K562 (cell line): ENCODE data around the gene CNOT10. TPM values are rescaled to one million over a fixed set of nuclear protein-coding genes. Genes with fewer than 3 reads are reported as not detected.

Experiments used
- ASH1L ChIP-seq: fragments of 450-650 bp; IDR thresholded peaks from 2 replicates; pipeline ENCODE4 v1.6.1; 2018; ENCODE audit warnings: borderline replicate concordance, mild to moderate bottlenecking, low read depth; ENCODE audit not compliant: partially characterized antibody
- BRD9 ChIP-seq: fragments of 450-650 bp; IDR thresholded peaks from 2 replicates; pipeline ENCODE4 v1.6.1; 2018; ENCODE audit warnings: low read depth; ENCODE audit not compliant: partially characterized antibody
- CAMTA2 ChIP-seq: fragments of 250-450 bp; sonication (Bioruptor Pico); conservative IDR thresholded peaks from 2 replicates; pipeline ENCODE4 v1.5.1; 2022
- CBFA2T3 ChIP-seq: fragments of 450-650 bp; IDR thresholded peaks from 2 replicates; pipeline ENCODE4 v1.6.1; 2017
- ELF2 ChIP-seq: fragments of 250-450 bp; sonication (Bioruptor Pico); IDR thresholded peaks from 2 replicates; pipeline ENCODE4 v1.5.0; 2021; ENCODE audit warnings: mild to moderate bottlenecking
- HDAC2 ChIP-seq: fragments of 450-650 bp; IDR thresholded peaks from 2 replicates; pipeline ENCODE4 v1.6.1; 2016; ENCODE audit warnings: mild to moderate bottlenecking
- POLR2AphosphoS5 ChIP-seq: IDR thresholded peaks from 2 replicates; pipeline ENCODE4 v1.6.1; 2011; ENCODE audit warnings: mild to moderate bottlenecking, low read depth, low read length, moderate library complexity; ENCODE audit not compliant: control insufficient read depth, insufficient read depth
- PRMT5 ChIP-seq: sonication (generic); formaldehyde crosslinking; IDR thresholded peaks from 2 replicates; pipeline ENCODE4 v1.5.0; 2020; ENCODE audit warnings: missing genetic modification reagents
- TCF3 ChIP-seq: sonication (generic); formaldehyde crosslinking; IDR thresholded peaks from 2 replicates; pipeline ENCODE4 v1.4.0; 2020; ENCODE audit warnings: mild to moderate bottlenecking, missing genetic modification reagents
- ZBTB1 ChIP-seq: sonication (generic); formaldehyde crosslinking; IDR thresholded peaks from 2 replicates; pipeline ENCODE4 v1.8.1; 2023; ENCODE audit warnings: missing genetic modification reagents, low read depth, mild to moderate bottlenecking, borderline replicate concordance
- ZNF699 ChIP-seq: fragments of 250-450 bp; sonication (Bioruptor Pico); IDR thresholded peaks from 2 replicates; pipeline ENCODE4 v1.8.0; 2021; ENCODE audit warnings: mild to moderate bottlenecking, moderate library complexity; ENCODE audit not compliant: insufficient replicate concordance
- polyA plus RNA-seq, 8 experiments: library from polyadenylated mRNA; depleted of rRNA in 4 of 8; stranded (reverse) in 5 of 8; unstranded in 3 of 8; fragments of >200 nt; fragmentation: Nextera tagmentation in 2 of 8; fragmentation: Illumina TruSeq in 1 of 8; extraction: Ambion mirVana in 2 of 8; extraction: Trizol in 1 of 8; gene quantifications; 2 replicates each; pipeline versions ENCODE4 v1.2.1 to v1.2.3, GENCODE V29; 2011 to 2014; ENCODE audit warnings: inconsistent platforms in 1 of 8, missing spikeins in 1 of 8
- total RNA-seq, 7 experiments: library from RNA; depleted of rRNA in 6 of 7; stranded (reverse); fragments of >200 nt in 6 of 7; fragmentation: Illumina TruSeq in 2 of 7; extraction: Trizol in 2 of 7; gene quantifications; 2 replicates each; pipeline versions ENCODE4 v1.2.1 to v1.2.3, GENCODE V29; 2011 to 2021; ENCODE audit warnings: low replicate concordance in 1 of 7
- TF ChIP-seq, protein P1 (sequence below): IDR thresholded peaks from 3 replicates; pipeline ENCODE4 v1.6.1; 2011; ENCODE audit warnings: borderline replicate concordance, mild to moderate bottlenecking, moderate library complexity; ENCODE audit not compliant: insufficient read length; ENCODE audit errors: extremely low read depth
- TF ChIP-seq, protein P2 (sequence below): fragments of 450-650 bp; formaldehyde crosslinking; IDR thresholded peaks from 2 replicates; pipeline ENCODE4 v1.4.0; 2020; ENCODE audit warnings: mild to moderate bottlenecking, moderate library complexity
- TF ChIP-seq, protein P3 (sequence below), 2 experiments: fragments of 250-450 bp in 1 of 2; fragments of 450-650 bp in 1 of 2; sonication (Bioruptor Pico) in 1 of 2; IDR thresholded peaks; 2 replicates each; pipeline versions ENCODE4 v1.6.1 to v1.8.0; 2016 to 2021; ENCODE audit warnings: mild to moderate bottlenecking in 2 of 2, moderate library complexity in 2 of 2, missing compliant biosample characterization in 1 of 2, missing genetic modification characterization in 1 of 2
- TF ChIP-seq, protein P4 (sequence below): fragments of 250-450 bp; sonication (Bioruptor Pico); IDR thresholded peaks from 2 replicates; pipeline ENCODE4 v1.4.0; 2020
- TF ChIP-seq, protein P5 (sequence below): fragments of 450-650 bp; formaldehyde crosslinking; conservative IDR thresholded peaks from 2 replicates; pipeline ENCODE4 v1.4.0; 2022; ENCODE audit warnings: mild to moderate bottlenecking, missing genetic modification characterization

Gene CNOT10
- total and polyA plus RNA-seq, 9 of the 15 experiments (the other 6 are each of a cell fraction or from before 2014, with no cell fraction given) = 35.7 to 114 (median 81.9) TPM

DNA sequence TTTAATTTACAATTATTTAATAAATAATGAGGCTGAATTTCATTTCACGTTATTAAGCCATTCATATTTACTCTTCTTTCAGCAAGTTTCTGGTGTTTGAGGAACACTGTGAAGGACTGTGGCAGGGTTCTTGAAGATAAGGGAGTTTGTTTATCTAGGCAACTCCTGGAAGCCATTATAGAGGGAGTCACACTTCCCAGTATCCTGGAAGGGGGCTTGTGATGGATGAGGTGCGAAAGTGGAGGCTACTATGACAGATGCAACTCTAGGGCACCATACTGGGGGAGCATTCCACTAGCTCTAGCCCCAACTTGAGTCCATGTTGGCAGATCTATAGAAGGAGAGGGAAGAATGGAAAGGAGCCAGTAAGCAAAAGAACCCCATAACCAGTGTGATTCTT is 14.4 kb downstream of the CNOT10 start (continued):
- TF ChIP-seq, protein P1, sequence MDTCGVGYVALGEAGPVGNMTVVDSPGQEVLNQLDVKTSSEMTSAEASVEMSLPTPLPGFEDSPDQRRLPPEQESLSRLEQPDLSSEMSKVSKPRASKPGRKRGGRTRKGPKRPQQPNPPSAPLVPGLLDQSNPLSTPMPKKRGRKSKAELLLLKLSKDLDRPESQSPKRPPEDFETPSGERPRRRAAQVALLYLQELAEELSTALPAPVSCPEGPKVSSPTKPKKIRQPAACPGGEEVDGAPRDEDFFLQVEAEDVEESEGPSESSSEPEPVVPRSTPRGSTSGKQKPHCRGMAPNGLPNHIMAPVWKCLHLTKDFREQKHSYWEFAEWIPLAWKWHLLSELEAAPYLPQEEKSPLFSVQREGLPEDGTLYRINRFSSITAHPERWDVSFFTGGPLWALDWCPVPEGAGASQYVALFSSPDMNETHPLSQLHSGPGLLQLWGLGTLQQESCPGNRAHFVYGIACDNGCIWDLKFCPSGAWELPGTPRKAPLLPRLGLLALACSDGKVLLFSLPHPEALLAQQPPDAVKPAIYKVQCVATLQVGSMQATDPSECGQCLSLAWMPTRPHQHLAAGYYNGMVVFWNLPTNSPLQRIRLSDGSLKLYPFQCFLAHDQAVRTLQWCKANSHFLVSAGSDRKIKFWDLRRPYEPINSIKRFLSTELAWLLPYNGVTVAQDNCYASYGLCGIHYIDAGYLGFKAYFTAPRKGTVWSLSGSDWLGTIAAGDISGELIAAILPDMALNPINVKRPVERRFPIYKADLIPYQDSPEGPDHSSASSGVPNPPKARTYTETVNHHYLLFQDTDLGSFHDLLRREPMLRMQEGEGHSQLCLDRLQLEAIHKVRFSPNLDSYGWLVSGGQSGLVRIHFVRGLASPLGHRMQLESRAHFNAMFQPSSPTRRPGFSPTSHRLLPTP = no peak
- TF ChIP-seq PRMT5 (CRISPR knock-in tag) = no peak
- peak; percentile 24; the same call in 1 of the 2 replicates for TF ChIP-seq HDAC2
- TF ChIP-seq CBFA2T3 = peak; percentile 79
- TF ChIP-seq, protein P2, sequence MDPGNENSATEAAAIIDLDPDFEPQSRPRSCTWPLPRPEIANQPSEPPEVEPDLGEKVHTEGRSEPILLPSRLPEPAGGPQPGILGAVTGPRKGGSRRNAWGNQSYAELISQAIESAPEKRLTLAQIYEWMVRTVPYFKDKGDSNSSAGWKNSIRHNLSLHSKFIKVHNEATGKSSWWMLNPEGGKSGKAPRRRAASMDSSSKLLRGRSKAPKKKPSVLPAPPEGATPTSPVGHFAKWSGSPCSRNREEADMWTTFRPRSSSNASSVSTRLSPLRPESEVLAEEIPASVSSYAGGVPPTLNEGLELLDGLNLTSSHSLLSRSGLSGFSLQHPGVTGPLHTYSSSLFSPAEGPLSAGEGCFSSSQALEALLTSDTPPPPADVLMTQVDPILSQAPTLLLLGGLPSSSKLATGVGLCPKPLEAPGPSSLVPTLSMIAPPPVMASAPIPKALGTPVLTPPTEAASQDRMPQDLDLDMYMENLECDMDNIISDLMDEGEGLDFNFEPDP (CRISPR knock-in tag) = no peak
- no peak for TF ChIP-seq ELF2 (CRISPR knock-in tag)
- TF ChIP-seq ZBTB1 (CRISPR knock-in tag) = no peak
- TF ChIP-seq ZNF699 (CRISPR knock-in tag) = peak; percentile 25
- TF ChIP-seq BRD9 = no peak
- TF ChIP-seq, protein P3, sequence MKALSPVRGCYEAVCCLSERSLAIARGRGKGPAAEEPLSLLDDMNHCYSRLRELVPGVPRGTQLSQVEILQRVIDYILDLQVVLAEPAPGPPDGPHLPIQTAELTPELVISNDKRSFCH (CRISPR knock-in tag; IDR thresholded peaks at IDR 0.05) = no peak
- TF ChIP-seq, protein P3 (tag; IDR thresholded peaks at IDR 0.05) = peak; percentile 62; the same call in 1 of the 2 replicates
- TF ChIP-seq, protein P4, sequence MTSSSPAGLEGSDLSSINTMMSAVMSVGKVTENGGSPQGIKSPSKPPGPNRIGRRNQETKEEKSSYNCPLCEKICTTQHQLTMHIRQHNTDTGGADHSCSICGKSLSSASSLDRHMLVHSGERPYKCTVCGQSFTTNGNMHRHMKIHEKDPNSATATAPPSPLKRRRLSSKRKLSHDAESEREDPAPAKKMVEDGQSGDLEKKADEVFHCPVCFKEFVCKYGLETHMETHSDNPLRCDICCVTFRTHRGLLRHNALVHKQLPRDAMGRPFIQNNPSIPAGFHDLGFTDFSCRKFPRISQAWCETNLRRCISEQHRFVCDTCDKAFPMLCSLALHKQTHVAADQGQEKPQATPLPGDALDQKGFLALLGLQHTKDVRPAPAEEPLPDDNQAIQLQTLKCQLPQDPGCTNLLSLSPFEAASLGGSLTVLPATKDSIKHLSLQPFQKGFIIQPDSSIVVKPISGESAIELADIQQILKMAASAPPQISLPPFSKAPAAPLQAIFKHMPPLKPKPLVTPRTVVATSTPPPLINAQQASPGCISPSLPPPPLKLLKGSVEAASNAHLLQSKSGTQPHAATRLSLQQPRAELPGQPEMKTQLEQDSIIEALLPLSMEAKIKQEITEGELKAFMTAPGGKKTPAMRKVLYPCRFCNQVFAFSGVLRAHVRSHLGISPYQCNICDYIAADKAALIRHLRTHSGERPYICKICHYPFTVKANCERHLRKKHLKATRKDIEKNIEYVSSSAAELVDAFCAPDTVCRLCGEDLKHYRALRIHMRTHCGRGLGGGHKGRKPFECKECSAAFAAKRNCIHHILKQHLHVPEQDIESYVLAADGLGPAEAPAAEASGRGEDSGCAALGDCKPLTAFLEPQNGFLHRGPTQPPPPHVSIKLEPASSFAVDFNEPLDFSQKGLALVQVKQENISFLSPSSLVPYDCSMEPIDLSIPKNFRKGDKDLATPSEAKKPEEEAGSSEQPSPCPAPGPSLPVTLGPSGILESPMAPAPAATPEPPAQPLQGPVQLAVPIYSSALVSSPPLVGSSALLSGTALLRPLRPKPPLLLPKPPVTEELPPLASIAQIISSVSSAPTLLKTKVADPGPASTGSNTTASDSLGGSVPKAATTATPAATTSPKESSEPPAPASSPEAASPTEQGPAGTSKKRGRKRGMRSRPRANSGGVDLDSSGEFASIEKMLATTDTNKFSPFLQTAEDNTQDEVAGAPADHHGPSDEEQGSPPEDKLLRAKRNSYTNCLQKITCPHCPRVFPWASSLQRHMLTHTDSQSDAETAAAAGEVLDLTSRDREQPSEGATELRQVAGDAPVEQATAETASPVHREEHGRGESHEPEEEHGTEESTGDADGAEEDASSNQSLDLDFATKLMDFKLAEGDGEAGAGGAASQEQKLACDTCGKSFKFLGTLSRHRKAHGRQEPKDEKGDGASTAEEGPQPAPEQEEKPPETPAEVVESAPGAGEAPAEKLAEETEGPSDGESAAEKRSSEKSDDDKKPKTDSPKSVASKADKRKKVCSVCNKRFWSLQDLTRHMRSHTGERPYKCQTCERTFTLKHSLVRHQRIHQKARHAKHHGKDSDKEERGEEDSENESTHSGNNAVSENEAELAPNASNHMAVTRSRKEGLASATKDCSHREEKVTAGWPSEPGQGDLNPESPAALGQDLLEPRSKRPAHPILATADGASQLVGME (CRISPR knock-in tag) = no peak
- TF ChIP-seq, protein P5, sequence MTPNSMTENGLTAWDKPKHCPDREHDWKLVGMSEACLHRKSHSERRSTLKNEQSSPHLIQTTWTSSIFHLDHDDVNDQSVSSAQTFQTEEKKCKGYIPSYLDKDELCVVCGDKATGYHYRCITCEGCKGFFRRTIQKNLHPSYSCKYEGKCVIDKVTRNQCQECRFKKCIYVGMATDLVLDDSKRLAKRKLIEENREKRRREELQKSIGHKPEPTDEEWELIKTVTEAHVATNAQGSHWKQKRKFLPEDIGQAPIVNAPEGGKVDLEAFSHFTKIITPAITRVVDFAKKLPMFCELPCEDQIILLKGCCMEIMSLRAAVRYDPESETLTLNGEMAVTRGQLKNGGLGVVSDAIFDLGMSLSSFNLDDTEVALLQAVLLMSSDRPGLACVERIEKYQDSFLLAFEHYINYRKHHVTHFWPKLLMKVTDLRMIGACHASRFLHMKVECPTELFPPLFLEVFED (CRISPR knock-in tag) = no peak
- TF ChIP-seq ASH1L = no peak
- TF ChIP-seq TCF3 (CRISPR knock-in tag) = peak; percentile 82
- no peak for TF ChIP-seq CAMTA2 (CRISPR knock-in tag)
- TF ChIP-seq POLR2AphosphoS5 = no peak; the same call in 1 of the 2 replicates
